ENCODE measurements around the gene MMP17.

GRCh38 chr12:131829356-131829747 is 1.2 kb downstream of the MMP17 start:
- no peak for TF ChIP-seq CTCF (conservative IDR thresholded peaks at IDR 0.05; ENCODE audit: low read depth, low read length)
- no peak for TF ChIP-seq EZH2 (IDR thresholded peaks at IDR 0.05; ENCODE audit: borderline replicate concordance, low read depth, low read length, poor library complexity, severe bottlenecking)
